ENCODE results near the gene CCDC152. TPM values are rescaled to one million over a fixed set of nuclear protein-coding genes. Genes with fewer than 3 reads are reported as not detected.

The CCDC152 gene
- total RNA-seq, 1 donor from 2014 or later, result 0.96 TPM

DNA sequence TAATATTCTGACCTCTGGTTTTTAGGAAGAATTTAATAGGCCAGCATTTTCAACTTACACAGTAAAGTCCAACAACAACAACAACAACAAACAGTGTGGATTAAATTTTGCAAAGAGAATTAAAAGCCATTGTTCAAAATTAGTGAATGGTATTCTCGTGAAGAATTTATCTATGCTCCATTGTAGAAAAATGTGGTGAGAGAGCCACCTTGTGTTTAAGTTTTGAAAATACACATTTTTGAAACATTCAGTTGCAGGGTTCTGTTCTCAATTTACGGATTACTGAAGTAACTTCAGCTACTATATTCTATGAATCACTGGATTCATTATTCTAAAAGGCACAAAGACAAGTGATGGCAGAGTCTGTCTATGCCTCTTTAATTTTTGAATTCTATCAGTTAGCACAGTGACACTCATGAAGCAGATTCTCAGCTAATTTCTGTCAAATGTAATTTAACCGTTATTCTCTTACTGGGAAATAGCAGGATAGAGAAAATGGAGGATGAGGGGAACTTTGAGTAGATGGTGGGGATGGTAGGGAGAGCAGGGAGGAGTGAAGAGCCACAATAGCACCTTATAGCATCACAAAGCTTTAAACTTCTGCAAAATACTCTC is 11.0 kb downstream of the CCDC152 start:
- Histone ChIP-seq H3K27me3 (ENCODE audit: control insufficient read depth, insufficient read depth, low read length) (no peaks in the 10 kb centered on the region), H3K36me3 (ENCODE audit: control insufficient read depth, insufficient read depth, low read length) (no peaks in the 10 kb centered on the region), H3K4me3 (ENCODE audit: low read depth, low read length) (no peak overlapping the region)
- TF ChIP-seq, protein P1, sequence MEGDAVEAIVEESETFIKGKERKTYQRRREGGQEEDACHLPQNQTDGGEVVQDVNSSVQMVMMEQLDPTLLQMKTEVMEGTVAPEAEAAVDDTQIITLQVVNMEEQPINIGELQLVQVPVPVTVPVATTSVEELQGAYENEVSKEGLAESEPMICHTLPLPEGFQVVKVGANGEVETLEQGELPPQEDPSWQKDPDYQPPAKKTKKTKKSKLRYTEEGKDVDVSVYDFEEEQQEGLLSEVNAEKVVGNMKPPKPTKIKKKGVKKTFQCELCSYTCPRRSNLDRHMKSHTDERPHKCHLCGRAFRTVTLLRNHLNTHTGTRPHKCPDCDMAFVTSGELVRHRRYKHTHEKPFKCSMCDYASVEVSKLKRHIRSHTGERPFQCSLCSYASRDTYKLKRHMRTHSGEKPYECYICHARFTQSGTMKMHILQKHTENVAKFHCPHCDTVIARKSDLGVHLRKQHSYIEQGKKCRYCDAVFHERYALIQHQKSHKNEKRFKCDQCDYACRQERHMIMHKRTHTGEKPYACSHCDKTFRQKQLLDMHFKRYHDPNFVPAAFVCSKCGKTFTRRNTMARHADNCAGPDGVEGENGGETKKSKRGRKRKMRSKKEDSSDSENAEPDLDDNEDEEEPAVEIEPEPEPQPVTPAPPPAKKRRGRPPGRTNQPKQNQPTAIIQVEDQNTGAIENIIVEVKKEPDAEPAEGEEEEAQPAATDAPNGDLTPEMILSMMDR (IDR thresholded peaks at IDR 0.05; ENCODE audit: insufficient read depth, low read length, poor library complexity, severe bottlenecking), result peak; percentile 25
- DNase-seq (ENCODE audit: low read depth), result no peak

- Histone ChIP-seq H3K36me3 (ENCODE audit: control insufficient read depth, insufficient read depth, low read length) (no peaks in the 10 kb centered on the region), H3K27me3 (ENCODE audit: control insufficient read depth, insufficient read depth, low read length) (no peaks in the 10 kb centered on the region), H3K4me3 (ENCODE audit: low read depth, low read length) (no peak overlapping the region)
- DNase-seq (ENCODE audit: low read depth), result no peak
- TF ChIP-seq, protein P1 (IDR thresholded peaks at IDR 0.05; ENCODE audit: insufficient read depth, low read length, poor library complexity, severe bottlenecking), result no peak
These were observed 11.5 kb downstream of the CCDC152 start for GRCh38 chr5:42768106-42768504.

DNA sequence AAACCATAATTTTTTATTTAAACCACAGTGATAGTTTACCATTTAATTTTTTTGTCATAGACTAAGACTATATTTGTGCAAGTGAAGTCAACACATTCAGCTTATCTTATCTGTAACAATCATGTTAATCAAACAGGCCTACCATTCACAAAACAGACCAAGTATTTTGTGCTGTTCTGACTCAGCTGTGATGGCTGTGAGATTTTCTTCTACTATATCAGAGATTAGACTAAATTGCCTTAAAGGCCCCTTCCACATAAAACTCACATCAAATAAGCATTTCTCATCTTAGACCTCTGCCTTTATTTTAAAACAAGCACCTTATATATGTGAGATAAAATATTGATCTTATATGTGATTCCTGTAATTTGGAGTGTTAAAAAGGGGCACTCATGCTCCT is 13.4 kb downstream of the CCDC152 start:
- H3K36me3 ChIP-seq (ENCODE audit: control insufficient read depth, insufficient read depth, low read length), result no peaks in the 10 kb centered on the region
- no peaks in the 10 kb centered on the region for H3K27me3 ChIP-seq (ENCODE audit: control insufficient read depth, insufficient read depth, low read length)
- TF ChIP-seq, protein P1 (IDR thresholded peaks at IDR 0.05; ENCODE audit: insufficient read depth, low read length, poor library complexity, severe bottlenecking), result no peak
- no peak overlapping the region for H3K4me3 ChIP-seq (ENCODE audit: low read depth, low read length)
- DNase-seq (ENCODE audit: low read depth), result no peak

- H3K36me3 ChIP-seq (ENCODE audit: control insufficient read depth, insufficient read depth, low read length), result no peaks in the 10 kb centered on the region
- TF ChIP-seq, protein P1 (IDR thresholded peaks at IDR 0.05; ENCODE audit: insufficient read depth, low read length, poor library complexity, severe bottlenecking), result no peak
- no peak overlapping the region for H3K4me3 ChIP-seq (ENCODE audit: low read depth, low read length)
- no peak for DNase-seq (ENCODE audit: low read depth)
- no peaks in the 10 kb centered on the region for H3K27me3 ChIP-seq (ENCODE audit: control insufficient read depth, insufficient read depth, low read length)
These were observed 15.8 kb downstream of the CCDC152 start for GRCh38 chr5:42772265-42772993.

DNA sequence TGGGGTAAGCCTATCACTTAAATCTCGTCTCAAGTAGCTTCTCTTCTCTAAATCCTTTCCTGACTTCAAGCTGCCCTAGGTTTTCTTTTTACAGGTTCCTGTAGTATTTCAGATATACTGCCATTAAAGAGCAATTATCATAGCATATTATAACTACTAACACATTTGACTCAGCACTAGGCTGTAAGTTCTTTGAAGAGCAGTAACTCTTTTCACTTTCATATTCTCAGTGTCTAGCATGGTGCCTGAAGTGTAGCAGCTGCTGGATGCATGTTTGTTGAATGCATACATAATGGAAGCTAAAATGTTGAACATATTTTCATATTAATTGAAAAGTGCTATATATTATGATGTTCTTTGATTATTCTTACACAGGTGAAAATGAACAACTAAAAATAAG is 22.5 kb downstream of the CCDC152 start:
- TF ChIP-seq, protein P1 (IDR thresholded peaks at IDR 0.05; ENCODE audit: insufficient read depth, low read length, poor library complexity, severe bottlenecking), result no peak
- DNase-seq (ENCODE audit: low read depth), result no peak
- H3K36me3 ChIP-seq (ENCODE audit: control insufficient read depth, insufficient read depth, low read length), result no peaks in the 10 kb centered on the region
- H3K4me3 ChIP-seq (ENCODE audit: low read depth, low read length), result no peak overlapping the region
- H3K27me3 ChIP-seq (ENCODE audit: control insufficient read depth, insufficient read depth, low read length), result no peaks in the 10 kb centered on the region

Measured in kidney epithelial cell (primary cell).